Tibial nerve (tissue), 3 donors: Measurements from ENCODE around the gene ABCA9.

ENCODE experiments used
- POLR2A ChIP-seq, 2 donors: fragments of 450-650 bp; IDR thresholded peaks; one replicate each; pipeline ENCODE4 v1.6.1; 2017; ENCODE audit warnings: antibody characterized with exemption in 2 of 2, mild to moderate bottlenecking in 2 of 2, moderate library complexity in 2 of 2
- TF ChIP-seq, protein P1 (sequence below), 5 experiments: fragments of 200-600 bp in 3 of 5; fragments of 450-650 bp in 2 of 5; sonication (generic) in 3 of 5; IDR thresholded peaks; one replicate each; pipeline ENCODE4 v1.5.1; 2016 to 2019; ENCODE audit warnings: antibody characterized with exemption in 5 of 5, mild to moderate bottlenecking in 3 of 5, moderate library complexity in 2 of 5

DNA sequence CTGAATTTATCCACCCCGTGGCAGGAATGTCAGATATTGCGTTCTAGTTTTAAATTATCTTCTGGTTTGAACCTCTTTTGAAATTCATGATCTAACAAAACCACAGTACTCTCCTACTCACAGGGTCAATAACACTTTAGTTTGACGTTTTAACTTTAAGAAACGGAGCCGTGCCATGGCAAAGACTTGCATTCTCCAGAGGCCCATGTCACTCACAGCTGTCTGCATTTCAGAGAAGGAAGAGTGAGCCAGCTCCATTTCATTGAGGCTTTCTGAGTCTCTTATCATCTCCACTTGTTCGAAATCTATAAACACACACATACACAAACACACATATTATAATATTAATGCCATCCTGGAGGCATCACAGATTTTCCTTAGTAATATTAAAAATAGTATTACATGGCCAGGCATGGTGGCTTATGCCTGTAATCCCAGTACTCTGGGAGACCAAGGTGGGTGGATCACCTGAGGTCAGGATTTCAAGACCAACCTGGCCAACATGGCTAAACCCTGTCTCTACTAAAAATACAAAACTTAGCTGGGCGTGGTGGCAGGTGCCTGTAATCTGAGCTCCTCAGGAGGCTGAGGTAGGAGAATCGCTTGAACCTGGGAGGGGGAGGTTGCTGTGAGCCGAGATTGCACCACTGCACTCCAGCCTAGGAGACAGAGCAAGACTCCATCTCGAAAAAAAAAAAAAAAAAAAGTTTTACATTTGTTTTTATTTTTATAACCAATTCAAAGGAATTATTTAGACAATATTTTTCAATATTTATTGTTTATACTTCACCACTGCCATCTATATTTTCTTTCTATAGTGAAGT lies 45.4 kb upstream of the ABCA9 start:
- no peak for TF ChIP-seq POLR2A (IDR thresholded peaks at IDR 0.05)
- TF ChIP-seq, protein P1, sequence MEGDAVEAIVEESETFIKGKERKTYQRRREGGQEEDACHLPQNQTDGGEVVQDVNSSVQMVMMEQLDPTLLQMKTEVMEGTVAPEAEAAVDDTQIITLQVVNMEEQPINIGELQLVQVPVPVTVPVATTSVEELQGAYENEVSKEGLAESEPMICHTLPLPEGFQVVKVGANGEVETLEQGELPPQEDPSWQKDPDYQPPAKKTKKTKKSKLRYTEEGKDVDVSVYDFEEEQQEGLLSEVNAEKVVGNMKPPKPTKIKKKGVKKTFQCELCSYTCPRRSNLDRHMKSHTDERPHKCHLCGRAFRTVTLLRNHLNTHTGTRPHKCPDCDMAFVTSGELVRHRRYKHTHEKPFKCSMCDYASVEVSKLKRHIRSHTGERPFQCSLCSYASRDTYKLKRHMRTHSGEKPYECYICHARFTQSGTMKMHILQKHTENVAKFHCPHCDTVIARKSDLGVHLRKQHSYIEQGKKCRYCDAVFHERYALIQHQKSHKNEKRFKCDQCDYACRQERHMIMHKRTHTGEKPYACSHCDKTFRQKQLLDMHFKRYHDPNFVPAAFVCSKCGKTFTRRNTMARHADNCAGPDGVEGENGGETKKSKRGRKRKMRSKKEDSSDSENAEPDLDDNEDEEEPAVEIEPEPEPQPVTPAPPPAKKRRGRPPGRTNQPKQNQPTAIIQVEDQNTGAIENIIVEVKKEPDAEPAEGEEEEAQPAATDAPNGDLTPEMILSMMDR (IDR thresholded peaks at IDR 0.05): no peak
